Measurements from ENCODE around the gene LGALS12.

DNA sequence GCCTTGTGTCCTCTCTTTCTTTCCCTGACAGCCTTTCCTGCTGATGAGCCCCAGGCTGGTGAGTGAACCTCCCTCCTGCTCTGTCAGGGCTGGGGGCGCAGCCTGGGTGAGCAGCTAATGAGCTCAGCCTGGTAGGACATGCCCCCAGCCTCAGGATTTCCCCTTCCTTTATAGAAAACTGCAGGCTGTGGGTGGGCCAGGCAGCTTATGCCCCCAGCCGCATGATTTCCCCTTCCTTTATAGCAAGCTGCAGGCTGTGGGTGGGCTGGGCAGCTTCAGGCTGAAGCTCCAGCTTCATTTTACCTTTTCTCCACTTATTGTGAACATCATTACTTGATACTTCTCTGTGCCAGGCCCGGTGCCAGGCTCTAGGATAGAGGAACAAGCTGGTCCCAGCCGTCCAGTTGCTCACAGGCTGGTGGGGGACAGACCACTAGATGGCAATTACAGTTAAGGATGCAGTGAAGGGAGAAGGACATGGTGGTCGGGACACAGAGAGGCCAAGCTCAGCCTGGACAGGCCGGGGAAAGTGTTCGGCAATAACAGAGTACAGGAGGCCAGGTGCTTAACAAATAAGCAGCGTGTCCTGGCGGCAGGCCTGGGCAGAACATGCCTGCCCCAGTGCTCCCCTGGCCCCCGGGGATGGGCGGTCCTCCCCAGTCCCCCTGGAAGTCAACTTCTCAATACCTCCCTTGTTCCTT is 5.3 kb downstream of the LGALS12 start:
- TF ChIP-seq EZH2 (IDR thresholded peaks at IDR 0.05; ENCODE audit: low read length, unreplicated experiment) (no peak), EZH2phosphoT487 (IDR thresholded peaks at IDR 0.05; ENCODE audit: borderline replicate concordance, low read length) (no peak)
- TF ChIP-seq, protein P1, sequence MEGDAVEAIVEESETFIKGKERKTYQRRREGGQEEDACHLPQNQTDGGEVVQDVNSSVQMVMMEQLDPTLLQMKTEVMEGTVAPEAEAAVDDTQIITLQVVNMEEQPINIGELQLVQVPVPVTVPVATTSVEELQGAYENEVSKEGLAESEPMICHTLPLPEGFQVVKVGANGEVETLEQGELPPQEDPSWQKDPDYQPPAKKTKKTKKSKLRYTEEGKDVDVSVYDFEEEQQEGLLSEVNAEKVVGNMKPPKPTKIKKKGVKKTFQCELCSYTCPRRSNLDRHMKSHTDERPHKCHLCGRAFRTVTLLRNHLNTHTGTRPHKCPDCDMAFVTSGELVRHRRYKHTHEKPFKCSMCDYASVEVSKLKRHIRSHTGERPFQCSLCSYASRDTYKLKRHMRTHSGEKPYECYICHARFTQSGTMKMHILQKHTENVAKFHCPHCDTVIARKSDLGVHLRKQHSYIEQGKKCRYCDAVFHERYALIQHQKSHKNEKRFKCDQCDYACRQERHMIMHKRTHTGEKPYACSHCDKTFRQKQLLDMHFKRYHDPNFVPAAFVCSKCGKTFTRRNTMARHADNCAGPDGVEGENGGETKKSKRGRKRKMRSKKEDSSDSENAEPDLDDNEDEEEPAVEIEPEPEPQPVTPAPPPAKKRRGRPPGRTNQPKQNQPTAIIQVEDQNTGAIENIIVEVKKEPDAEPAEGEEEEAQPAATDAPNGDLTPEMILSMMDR (conservative IDR thresholded peaks at IDR 0.05; ENCODE audit: low read depth, low read length), result no peak
